Measurements from ENCODE around the gene EP400. TPM values are rescaled to one million over a fixed set of nuclear protein-coding genes. Genes with fewer than 3 reads are reported as not detected.
"Not testable (repeated sequence)": the region's sequence is repeated elsewhere in the genome, so short reads cannot be mapped to it uniquely, and the experiment has no call there.

The EP400 gene
- total RNA-seq, 1 experiment from 2014 or later: 60.5 TPM

DNA sequence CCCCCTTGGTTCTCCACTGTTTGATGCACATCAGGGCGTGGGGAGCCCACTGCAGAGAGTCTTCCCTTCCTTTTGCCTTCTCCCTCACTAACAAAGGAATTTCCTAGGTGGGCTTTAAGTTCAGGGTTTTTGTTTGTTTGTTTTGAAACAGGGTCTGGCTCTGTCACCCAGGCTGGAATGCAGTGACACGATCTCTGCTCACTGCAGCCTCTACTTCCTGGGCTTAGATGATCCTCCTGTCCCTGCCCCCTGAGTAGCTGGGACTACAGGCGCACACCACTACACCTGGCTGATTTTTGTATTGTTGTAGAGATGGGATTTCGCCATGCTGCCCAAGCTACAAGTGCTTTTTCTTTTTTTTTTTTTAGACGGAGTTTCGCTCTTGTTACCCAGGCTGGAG is 33.8 kb downstream of the EP400 start:
- Mint-ChIP-seq H3K9me3 (ENCODE audit: unreplicated experiment) (no peaks in the 10 kb centered on the region), H3K27me3 (ENCODE audit: insufficient read depth, unreplicated experiment) (no peaks in the 10 kb centered on the region), H3K27ac (ENCODE audit: unreplicated experiment) (no peak overlapping the region), H3K4me3 (ENCODE audit: unreplicated experiment) (no peak overlapping the region), H3K36me3 (ENCODE audit: insufficient read depth, unreplicated experiment) (peaks cover 56% of the 10 kb centered on the region), H3K4me1 (ENCODE audit: low read depth, unreplicated experiment) (no peaks in the 10 kb centered on the region)
- Histone ChIP-seq H3K4me1 (no peaks in the 10 kb centered on the region), H3K36me3 (ENCODE audit: control insufficient read depth, insufficient read depth, low read length) (no peaks in the 10 kb centered on the region), H3K27me3 (replicated peaks; ENCODE audit: control insufficient read depth, insufficient read depth, low read length) (no peaks in the 10 kb centered on the region), H3K9me3 (no peaks in the 10 kb centered on the region), H3K4me3 (ENCODE audit: low read depth, low read length) (no peak overlapping the region)
- POLR2A ChIA-PET: no interaction called here
- no TSS peak for BruUV-seq (replicated peaks)
- TF ChIP-seq CTCF (IDR thresholded peaks at IDR 0.05; ENCODE audit: insufficient read depth in 1 of 2, low read depth in 1 of 2, low read length in 1 of 2, severe bottlenecking in 1 of 2, unreplicated experiment in 1 of 2): no peak
- no peak for DNase-seq
- intact Hi-C loops (cut with micrococcal nuclease; ENCODE audit: unreplicated experiment): no loop called here
- CTCF ChIA-PET: no interaction called here

- intact Hi-C loops (cut with micrococcal nuclease; ENCODE audit: unreplicated experiment): no loop called here
- no peaks in the 10 kb centered on the region for H3K27me3 ChIP-seq (replicated peaks; ENCODE audit: control insufficient read depth, insufficient read depth, low read length)
- H3K27ac Mint-ChIP-seq (ENCODE audit: unreplicated experiment): no peak overlapping the region
- ChIA-PET POLR2A (no interaction called here), CTCF (no interaction called here)
- H3K36me3 ChIP-seq (ENCODE audit: control insufficient read depth, insufficient read depth, low read length): no peaks in the 10 kb centered on the region
- peaks cover 64% of the 10 kb centered on the region for H3K36me3 Mint-ChIP-seq (ENCODE audit: insufficient read depth, unreplicated experiment)
- no peaks in the 10 kb centered on the region for H3K4me1 Mint-ChIP-seq (ENCODE audit: low read depth, unreplicated experiment)
- no peak overlapping the region for H3K4me3 ChIP-seq (ENCODE audit: low read depth, low read length)
- H3K9me3 Mint-ChIP-seq (ENCODE audit: unreplicated experiment): no peaks in the 10 kb centered on the region
- H3K4me1 ChIP-seq: no peaks in the 10 kb centered on the region
- no TSS peak for BruUV-seq (replicated peaks)
- no peak for DNase-seq
- no peaks in the 10 kb centered on the region for H3K27me3 Mint-ChIP-seq (ENCODE audit: insufficient read depth, unreplicated experiment)
- no peak overlapping the region for H3K4me3 Mint-ChIP-seq (ENCODE audit: unreplicated experiment)
- no peak for TF ChIP-seq CTCF (IDR thresholded peaks at IDR 0.05; ENCODE audit: insufficient read depth in 1 of 2, low read depth in 1 of 2, low read length in 1 of 2, severe bottlenecking in 1 of 2, unreplicated experiment in 1 of 2)
- no peaks in the 10 kb centered on the region for H3K9me3 ChIP-seq
Observed at GRCh38 chr12:131984334-131984733, 34.6 kb downstream of the EP400 start.

DNA sequence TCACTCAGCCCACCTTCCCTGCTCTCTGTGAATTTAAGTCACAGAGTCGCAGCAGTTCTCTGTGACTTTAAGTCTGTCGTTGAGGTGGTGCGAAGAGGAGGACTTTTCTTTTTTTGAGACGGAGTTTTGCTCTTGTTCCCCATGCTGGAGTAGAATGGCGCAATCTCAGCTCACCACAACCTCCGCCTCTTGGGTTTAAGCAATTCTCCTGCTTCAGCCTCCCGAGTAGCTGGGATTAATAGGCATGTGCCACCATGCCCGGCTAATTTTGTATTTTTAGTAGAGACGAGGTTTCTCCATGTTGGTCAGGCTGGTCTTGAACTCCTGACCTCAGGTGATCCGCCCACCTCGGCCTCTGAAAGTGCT is 35.8 kb downstream of the EP400 start:
- H3K27me3 ChIP-seq (replicated peaks; ENCODE audit: control insufficient read depth, insufficient read depth, low read length); CTCF ChIA-PET; H3K9me3 Mint-ChIP-seq (ENCODE audit: unreplicated experiment); H3K27ac Mint-ChIP-seq (ENCODE audit: unreplicated experiment); H3K36me3 ChIP-seq (ENCODE audit: control insufficient read depth, insufficient read depth, low read length); H3K4me1 Mint-ChIP-seq (ENCODE audit: low read depth, unreplicated experiment); H3K27me3 Mint-ChIP-seq (ENCODE audit: insufficient read depth, unreplicated experiment); DNase-seq; H3K4me1 ChIP-seq; H3K4me3 ChIP-seq (ENCODE audit: low read depth, low read length); BruUV-seq (replicated peaks); intact Hi-C loops (cut with micrococcal nuclease; ENCODE audit: unreplicated experiment); POLR2A ChIA-PET; H3K4me3 Mint-ChIP-seq (ENCODE audit: unreplicated experiment); H3K9me3 ChIP-seq: not testable (repeated sequence)
- H3K36me3 Mint-ChIP-seq (ENCODE audit: insufficient read depth, unreplicated experiment): peaks cover 64% of the 10 kb centered on the region

DNA sequence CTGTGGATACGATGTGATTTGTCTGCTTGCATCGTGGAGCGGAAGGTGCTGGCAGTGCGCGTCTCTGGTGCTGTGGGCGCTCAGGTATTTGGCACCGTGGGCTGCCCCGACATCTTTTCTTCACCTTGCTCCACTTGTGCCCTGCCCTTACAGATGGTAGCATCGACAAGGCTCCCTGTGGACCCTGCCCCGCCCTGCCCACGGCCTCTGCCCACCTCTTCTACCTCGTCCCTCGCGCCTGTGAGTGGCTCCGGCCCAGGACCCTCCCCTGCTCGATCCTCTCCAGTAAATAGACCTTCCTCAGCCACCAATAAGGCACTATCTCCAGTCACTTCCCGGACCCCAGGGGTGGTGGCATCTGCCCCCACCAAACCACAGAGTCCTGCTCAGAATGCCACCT is 36.6 kb downstream of the EP400 start:
- H3K27me3 ChIP-seq (replicated peaks; ENCODE audit: control insufficient read depth, insufficient read depth, low read length): no peaks in the 10 kb centered on the region
- POLR2A ChIA-PET: no interaction called here
- CTCF ChIA-PET: no interaction called here
- H3K36me3 ChIP-seq (ENCODE audit: control insufficient read depth, insufficient read depth, low read length): no peaks in the 10 kb centered on the region
- H3K4me1 ChIP-seq: no peaks in the 10 kb centered on the region
- Mint-ChIP-seq H3K9me3 (ENCODE audit: unreplicated experiment) (no peaks in the 10 kb centered on the region), H3K27ac (ENCODE audit: unreplicated experiment) (no peak overlapping the region), H3K4me3 (ENCODE audit: unreplicated experiment) (no peak overlapping the region), H3K36me3 (ENCODE audit: insufficient read depth, unreplicated experiment) (peaks cover 71% of the 10 kb centered on the region), H3K4me1 (ENCODE audit: low read depth, unreplicated experiment) (no peaks in the 10 kb centered on the region), H3K27me3 (ENCODE audit: insufficient read depth, unreplicated experiment) (no peaks in the 10 kb centered on the region)
- intact Hi-C loops (cut with micrococcal nuclease; ENCODE audit: unreplicated experiment): no loop called here
- H3K9me3 ChIP-seq: no peaks in the 10 kb centered on the region
- BruUV-seq (replicated peaks): no TSS peak
- DNase-seq: no peak
- TF ChIP-seq CTCF (IDR thresholded peaks at IDR 0.05; ENCODE audit: insufficient read depth in 1 of 2, low read depth in 1 of 2, low read length in 1 of 2, severe bottlenecking in 1 of 2, unreplicated experiment in 1 of 2): no peak
- no peak overlapping the region for H3K4me3 ChIP-seq (ENCODE audit: low read depth, low read length)

Measured in Caco-2 (cell line).